ENCODE measurements around the gene POMGNT2. TPM values are rescaled to one million over a fixed set of nuclear protein-coding genes. Genes with fewer than 3 reads are reported as not detected.
A peak's percentile ranks its signal among the peaks of the same experiment; 100 is the strongest.

POMGNT2 gene
- total RNA-seq, 1 donor from 2014 or later = 2.6 TPM

DNA sequence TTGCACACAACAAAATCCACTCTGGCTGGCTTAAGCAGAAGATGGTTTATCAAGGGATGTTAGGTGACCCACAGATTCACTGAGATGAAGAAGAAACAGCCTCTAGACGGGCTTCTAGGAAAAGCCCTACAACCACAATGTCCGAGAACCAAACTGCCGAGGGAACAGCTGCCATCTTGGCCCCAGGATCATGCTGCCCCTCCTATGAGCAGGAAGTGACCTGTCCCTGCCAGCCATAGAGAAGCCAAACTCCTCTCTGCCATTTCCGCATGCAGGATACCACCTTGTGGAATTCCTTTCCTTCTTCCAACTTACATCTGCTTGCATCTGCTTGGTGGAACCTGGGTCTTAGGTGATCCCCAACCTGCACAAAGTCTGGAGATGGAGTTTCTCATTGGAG, 11.4 kb upstream of the POMGNT2 start:
- H3K9me3 Mint-ChIP-seq = no peaks in the 10 kb centered on the region
- no peaks in the 10 kb centered on the region for H3K36me3 Mint-ChIP-seq (ENCODE audit: low read depth)
- no peaks in the 10 kb centered on the region for H3K4me1 Mint-ChIP-seq
- H3K27me3 Mint-ChIP-seq = peaks cover 19% of the 10 kb centered on the region
- CTCF ChIA-PET = no interaction called here
- POLR2A ChIA-PET = no interaction called here
- no peak for ATAC-seq (ENCODE audit: low read depth)
- intact Hi-C loops (cut with micrococcal nuclease) = no loop called here
- H3K4me3 Mint-ChIP-seq = no peak overlapping the region
- no peak overlapping the region for H3K27ac Mint-ChIP-seq
- TF ChIP-seq, protein P1, sequence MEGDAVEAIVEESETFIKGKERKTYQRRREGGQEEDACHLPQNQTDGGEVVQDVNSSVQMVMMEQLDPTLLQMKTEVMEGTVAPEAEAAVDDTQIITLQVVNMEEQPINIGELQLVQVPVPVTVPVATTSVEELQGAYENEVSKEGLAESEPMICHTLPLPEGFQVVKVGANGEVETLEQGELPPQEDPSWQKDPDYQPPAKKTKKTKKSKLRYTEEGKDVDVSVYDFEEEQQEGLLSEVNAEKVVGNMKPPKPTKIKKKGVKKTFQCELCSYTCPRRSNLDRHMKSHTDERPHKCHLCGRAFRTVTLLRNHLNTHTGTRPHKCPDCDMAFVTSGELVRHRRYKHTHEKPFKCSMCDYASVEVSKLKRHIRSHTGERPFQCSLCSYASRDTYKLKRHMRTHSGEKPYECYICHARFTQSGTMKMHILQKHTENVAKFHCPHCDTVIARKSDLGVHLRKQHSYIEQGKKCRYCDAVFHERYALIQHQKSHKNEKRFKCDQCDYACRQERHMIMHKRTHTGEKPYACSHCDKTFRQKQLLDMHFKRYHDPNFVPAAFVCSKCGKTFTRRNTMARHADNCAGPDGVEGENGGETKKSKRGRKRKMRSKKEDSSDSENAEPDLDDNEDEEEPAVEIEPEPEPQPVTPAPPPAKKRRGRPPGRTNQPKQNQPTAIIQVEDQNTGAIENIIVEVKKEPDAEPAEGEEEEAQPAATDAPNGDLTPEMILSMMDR (IDR thresholded peaks at IDR 0.05) = no peak
- DNase-seq = no peak

GRCh38 chr3:43113671-43114070, 7.8 kb upstream of the POMGNT2 start:
- Mint-ChIP-seq H3K36me3 (ENCODE audit: low read depth) (no peaks in the 10 kb centered on the region), H3K4me1 (no peaks in the 10 kb centered on the region), H3K4me3 (no peak overlapping the region), H3K27me3 (peaks cover 7% of the 10 kb centered on the region), H3K9me3 (no peaks in the 10 kb centered on the region), H3K27ac (no peak overlapping the region)
- no peak for ATAC-seq (ENCODE audit: low read depth)
- no peak for DNase-seq
- CTCF ChIA-PET = interaction anchor here (1.1 kb wide), 1 partner anchor 26 kb away, joined by 3 read pairs; no protein-coding TSS in a partner anchor
- POLR2A ChIA-PET = no interaction called here
- TF ChIP-seq, protein P1 (IDR thresholded peaks at IDR 0.05) = no peak
- intact Hi-C loops (cut with micrococcal nuclease) = no loop called here

DNA sequence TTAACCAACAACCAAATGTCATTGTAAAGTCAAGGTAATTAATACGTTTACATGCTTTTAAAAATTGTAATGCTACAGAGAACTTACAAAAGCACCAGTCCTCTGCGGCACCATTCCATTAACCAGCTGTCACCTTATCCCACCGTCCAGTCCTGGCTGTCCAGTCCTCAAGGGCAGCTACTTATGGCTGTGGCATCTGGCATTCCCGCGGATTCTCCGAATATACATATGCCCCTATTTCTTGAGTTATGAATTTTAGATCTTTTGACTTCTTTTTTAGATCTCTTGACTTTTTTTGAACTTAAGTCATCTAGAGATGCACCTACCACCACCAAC, 382 bp upstream of the POMGNT2 start:
- peak overlapping the region; percentile 79 for H3K4me3 Mint-ChIP-seq
- intact Hi-C loops (cut with micrococcal nuclease) = loop anchor here (1.0 to 10.0 kb wide), 4 partner anchors 181 to 1231 kb away; partner anchors contain the start of genes ACKR2, ANO10, HIGD1A and SNRK
- H3K9me3 Mint-ChIP-seq = no peaks in the 10 kb centered on the region
- ATAC-seq (ENCODE audit: low read depth) = peak; percentile 3
- no peak for DNase-seq
- no peak overlapping the region for H3K27ac Mint-ChIP-seq
- TF ChIP-seq, protein P1 (IDR thresholded peaks at IDR 0.05) = no peak
- H3K4me1 Mint-ChIP-seq = peaks cover 14% of the 10 kb centered on the region
- H3K27me3 Mint-ChIP-seq = no peaks in the 10 kb centered on the region
- no peaks in the 10 kb centered on the region for H3K36me3 Mint-ChIP-seq (ENCODE audit: low read depth)
- POLR2A ChIA-PET = no interaction called here
- CTCF ChIA-PET = no interaction called here

GRCh38 chr3:43104660-43105595, 951 bp downstream of the POMGNT2 start:
- TF ChIP-seq, protein P1 (IDR thresholded peaks at IDR 0.05) = no peak
- no peak for ATAC-seq (ENCODE audit: low read depth)
- peak; percentile 23 for DNase-seq
- intact Hi-C loops (cut with micrococcal nuclease) = loop anchor here (5.0 to 10.0 kb wide), 2 partner anchors 300 to 1232 kb away; partner anchors contain the start of genes ACKR2, HIGD1A and TCAIM
- peaks cover 14% of the 10 kb centered on the region for H3K4me1 Mint-ChIP-seq
- ChIA-PET CTCF (no interaction called here), POLR2A (interaction anchor here (0.6 kb wide), 1 partner anchor 1937 kb away, joined by 3 read pairs; no protein-coding TSS in a partner anchor)
- H3K36me3 Mint-ChIP-seq (ENCODE audit: low read depth) = no peaks in the 10 kb centered on the region
- peak overlapping the region; percentile 73 for H3K4me3 Mint-ChIP-seq
- no peaks in the 10 kb centered on the region for H3K9me3 Mint-ChIP-seq
- no peak overlapping the region for H3K27ac Mint-ChIP-seq
- no peaks in the 10 kb centered on the region for H3K27me3 Mint-ChIP-seq

- ATAC-seq (ENCODE audit: low read depth) = no peak
- no peaks in the 10 kb centered on the region for H3K36me3 Mint-ChIP-seq (ENCODE audit: low read depth)
- peaks cover 14% of the 10 kb centered on the region for H3K4me1 Mint-ChIP-seq
- no peaks in the 10 kb centered on the region for H3K27me3 Mint-ChIP-seq
- DNase-seq = no peak
- intact Hi-C loops (cut with micrococcal nuclease) = loop anchor here (10.0 kb wide), 1 partner anchor 299 kb away; the partner anchor contains the start of genes ACKR2 and HIGD1A
- ChIA-PET POLR2A (no interaction called here), CTCF (no interaction called here)
- H3K9me3 Mint-ChIP-seq = no peaks in the 10 kb centered on the region
- H3K4me3 Mint-ChIP-seq = peak overlapping the region; percentile 19
- TF ChIP-seq, protein P1 (IDR thresholded peaks at IDR 0.05) = no peak
- H3K27ac Mint-ChIP-seq = no peak overlapping the region
Observed at GRCh38 chr3:43104039-43104438, 1.8 kb downstream of the POMGNT2 start.
